ENCODE results near the gene GPR143. TPM values are rescaled to one million over a fixed set of nuclear protein-coding genes. Genes with fewer than 3 reads are reported as not detected.
"Not testable (repeated sequence)": the region's sequence is repeated elsewhere in the genome, so short reads cannot be mapped to it uniquely, and the experiment has no call there.

Gene GPR143
- total RNA-seq = under 1 TPM in 1 of 4 donors, not detected in 3; 0.29 TPM

GRCh38 chrX:9765737-9766097, at the start of gene GPR143:
TSS of gene GPR143 (minus strand) at chrX:9765847. CDS start at chrX:9765817, 30 bp downstream.
- WGBS = 36% methylated on average over 8 of the region's 26 CpGs
- Histone ChIP-seq H3K4me3 (no peak within 1 kb of the TSS), H3K4me1 (peaks cover 0 to 8% (median 0%) of the 10 kb centered on the region in 4 donors), H3K27ac (replicated peaks in 1 of 4) (no peak within 1 kb of the TSS), H3K27me3 (peaks cover 0 to 14% (median 6%) of the 10 kb centered on the region in 4 donors), H3K9me3 (no peaks in the 10 kb centered on the region), H3K36me3 (no peaks in the 10 kb centered on the region)
- TF ChIP-seq POLR2AphosphoS5 (IDR thresholded peaks at IDR 0.05) = no peak
- TF ChIP-seq, protein P1, sequence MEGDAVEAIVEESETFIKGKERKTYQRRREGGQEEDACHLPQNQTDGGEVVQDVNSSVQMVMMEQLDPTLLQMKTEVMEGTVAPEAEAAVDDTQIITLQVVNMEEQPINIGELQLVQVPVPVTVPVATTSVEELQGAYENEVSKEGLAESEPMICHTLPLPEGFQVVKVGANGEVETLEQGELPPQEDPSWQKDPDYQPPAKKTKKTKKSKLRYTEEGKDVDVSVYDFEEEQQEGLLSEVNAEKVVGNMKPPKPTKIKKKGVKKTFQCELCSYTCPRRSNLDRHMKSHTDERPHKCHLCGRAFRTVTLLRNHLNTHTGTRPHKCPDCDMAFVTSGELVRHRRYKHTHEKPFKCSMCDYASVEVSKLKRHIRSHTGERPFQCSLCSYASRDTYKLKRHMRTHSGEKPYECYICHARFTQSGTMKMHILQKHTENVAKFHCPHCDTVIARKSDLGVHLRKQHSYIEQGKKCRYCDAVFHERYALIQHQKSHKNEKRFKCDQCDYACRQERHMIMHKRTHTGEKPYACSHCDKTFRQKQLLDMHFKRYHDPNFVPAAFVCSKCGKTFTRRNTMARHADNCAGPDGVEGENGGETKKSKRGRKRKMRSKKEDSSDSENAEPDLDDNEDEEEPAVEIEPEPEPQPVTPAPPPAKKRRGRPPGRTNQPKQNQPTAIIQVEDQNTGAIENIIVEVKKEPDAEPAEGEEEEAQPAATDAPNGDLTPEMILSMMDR (IDR thresholded peaks at IDR 0.05) = no peak
- TF ChIP-seq POLR2A (IDR thresholded peaks at IDR 0.05; ENCODE audit: low read depth) = no peak
- no peak for TF ChIP-seq EP300 (IDR thresholded peaks at IDR 0.05)
- intact Hi-C loops (cut with DNase I) = no loop called here
- DNase-seq (ENCODE audit: extremely low spot score) = no peak

DNA sequence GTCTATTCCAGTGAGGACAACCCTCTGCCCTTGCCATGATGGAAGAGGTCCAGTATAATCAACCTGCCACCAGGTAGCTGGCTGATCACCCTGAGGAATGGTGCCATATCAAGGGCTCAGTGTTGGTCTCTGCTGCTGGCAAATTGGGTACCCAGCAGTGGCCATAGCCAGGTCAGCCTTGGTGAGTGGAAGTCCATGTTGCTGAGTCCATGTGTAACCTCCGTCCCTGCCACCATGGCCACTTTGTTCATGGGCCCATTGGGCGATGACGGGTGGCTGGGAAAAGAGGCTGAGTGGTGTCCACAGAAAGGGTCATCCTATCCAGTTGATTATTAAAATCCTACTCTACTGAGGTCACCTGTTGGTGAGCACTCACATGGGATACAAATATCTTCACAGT, 45.4 kb upstream of the GPR143 start:
- DNase-seq (ENCODE audit: extremely low spot score); H3K36me3 ChIP-seq; H3K27ac ChIP-seq (replicated peaks in 1 of 4); H3K4me1 ChIP-seq; H3K4me3 ChIP-seq; H3K9me3 ChIP-seq; intact Hi-C loops (cut with DNase I); H3K27me3 ChIP-seq: not testable (repeated sequence)
- WGBS = 93% methylated on average over 3 of the region's 3 CpGs

DNA sequence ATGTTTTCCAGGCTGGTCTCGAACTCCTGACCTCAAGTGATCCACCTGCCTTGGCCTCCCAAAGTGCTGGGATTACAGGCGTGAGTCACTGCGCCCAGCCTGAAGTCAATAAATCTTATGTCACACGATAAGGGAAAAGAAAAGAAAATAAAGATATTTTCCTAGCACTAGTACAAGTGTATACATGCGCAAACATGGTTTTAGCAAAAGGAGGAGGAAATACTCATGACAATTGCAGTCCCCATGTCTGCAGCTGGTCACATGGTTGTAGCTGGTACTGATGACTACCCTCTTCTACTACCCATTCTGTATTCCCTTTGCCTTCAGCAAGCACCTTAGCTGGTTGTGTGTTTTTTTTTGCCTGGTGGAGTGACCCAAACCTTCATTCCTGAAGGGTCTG, 44.2 kb upstream of the GPR143 start:
- H3K4me1 ChIP-seq; H3K27me3 ChIP-seq; H3K4me3 ChIP-seq; DNase-seq (ENCODE audit: extremely low spot score); intact Hi-C loops (cut with DNase I); H3K27ac ChIP-seq (replicated peaks in 1 of 4); H3K36me3 ChIP-seq; H3K9me3 ChIP-seq: not testable (repeated sequence)
- WGBS = 86% methylated on average over 5 of the region's 5 CpGs

GRCh38 chrX:9807355-9808182, 41.9 kb upstream of the GPR143 start:
- H3K36me3 ChIP-seq = no peaks in the 10 kb centered on the region
- no peak overlapping the region for H3K27ac ChIP-seq (replicated peaks in 1 of 4)
- TF ChIP-seq POLR2A (IDR thresholded peaks at IDR 0.05; ENCODE audit: low read depth) = no peak
- TF ChIP-seq, protein P1 (IDR thresholded peaks at IDR 0.05) = no peak
- no peak for TF ChIP-seq POLR2AphosphoS5 (IDR thresholded peaks at IDR 0.05)
- no peak for TF ChIP-seq EP300 (IDR thresholded peaks at IDR 0.05)
- 85% methylated on average over 14 of the region's 14 CpGs for WGBS
- H3K4me1 ChIP-seq = no peaks in the 10 kb centered on the region
- H3K9me3 ChIP-seq = no peaks in the 10 kb centered on the region
- no peak for DNase-seq (ENCODE audit: extremely low spot score)
- no peaks in the 10 kb centered on the region for H3K27me3 ChIP-seq
- H3K4me3 ChIP-seq = no peak overlapping the region
- intact Hi-C loops (cut with DNase I) = no loop called here

DNA sequence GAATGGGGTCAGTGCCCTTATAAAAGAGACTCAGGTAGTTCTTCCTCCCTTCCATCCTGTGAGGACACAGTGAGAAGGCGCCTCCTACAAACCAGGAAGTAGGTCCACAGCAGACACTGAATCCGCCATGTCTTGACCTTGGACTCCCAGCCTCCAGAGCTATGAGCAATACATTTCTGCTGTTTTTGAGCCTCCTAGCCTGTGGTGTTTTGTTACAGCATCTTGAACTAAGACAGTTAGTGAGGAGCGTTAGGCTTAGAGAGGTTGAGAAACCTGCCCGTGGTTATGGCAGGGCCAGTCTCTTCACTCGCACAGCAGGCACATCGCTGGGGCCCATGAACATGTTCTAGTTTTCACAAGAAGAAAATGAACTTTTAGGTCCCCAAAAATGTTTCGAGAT, 40.3 kb upstream of the GPR143 start:
- no peaks in the 10 kb centered on the region for H3K27me3 ChIP-seq
- 95% methylated on average over 7 of the region's 7 CpGs for WGBS
- no peaks in the 10 kb centered on the region for H3K36me3 ChIP-seq
- H3K4me3 ChIP-seq = no peak overlapping the region
- no peak for TF ChIP-seq POLR2AphosphoS5 (IDR thresholded peaks at IDR 0.05)
- TF ChIP-seq, protein P1 (IDR thresholded peaks at IDR 0.05) = no peak
- no peak for TF ChIP-seq POLR2A (IDR thresholded peaks at IDR 0.05; ENCODE audit: low read depth)
- no peak for TF ChIP-seq EP300 (IDR thresholded peaks at IDR 0.05)
- intact Hi-C loops (cut with DNase I) = no loop called here
- no peak for DNase-seq (ENCODE audit: extremely low spot score)
- H3K4me1 ChIP-seq = no peaks in the 10 kb centered on the region
- H3K9me3 ChIP-seq = no peaks in the 10 kb centered on the region
- H3K27ac ChIP-seq (replicated peaks in 1 of 4) = no peak overlapping the region

DNA sequence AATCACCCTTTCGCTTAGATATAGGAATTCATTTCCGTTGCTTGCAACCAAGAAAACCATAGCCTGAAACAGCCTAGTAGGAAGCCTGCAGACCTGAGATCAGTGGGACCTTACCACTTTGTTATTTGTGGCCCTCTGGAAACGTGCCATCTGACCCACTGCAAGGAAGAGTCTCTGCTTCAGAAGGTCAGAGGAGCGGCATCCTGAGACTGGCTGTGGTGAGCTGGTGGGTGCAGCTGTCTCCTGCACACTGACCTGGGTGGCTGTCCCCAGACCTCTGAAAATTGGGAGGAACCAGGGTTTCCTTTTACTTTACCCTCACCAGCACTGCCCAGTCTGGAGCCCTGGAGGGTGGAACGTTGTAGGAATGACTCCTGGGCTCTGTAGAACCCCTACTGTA, 38.8 kb upstream of the GPR143 start:
- WGBS = 82% methylated on average over 5 of the region's 5 CpGs
- Histone ChIP-seq H3K9me3 (peaks cover 0 to 15% (median 3%) of the 10 kb centered on the region in 4 donors), H3K27me3 (no peaks in the 10 kb centered on the region), H3K27ac (replicated peaks in 1 of 4) (no peak overlapping the region), H3K4me1 (no peaks in the 10 kb centered on the region), H3K36me3 (no peaks in the 10 kb centered on the region), H3K4me3 (no peak overlapping the region)
- TF ChIP-seq POLR2A (IDR thresholded peaks at IDR 0.05; ENCODE audit: low read depth) (no peak), POLR2AphosphoS5 (IDR thresholded peaks at IDR 0.05) (no peak), EP300 (IDR thresholded peaks at IDR 0.05) (no peak)
- TF ChIP-seq, protein P1 (IDR thresholded peaks at IDR 0.05) = no peak
- DNase-seq (ENCODE audit: extremely low spot score) = no peak
- intact Hi-C loops (cut with DNase I) = no loop called here
